Measurements from ENCODE around the gene DNAJC18. TPM values are rescaled to one million over a fixed set of nuclear protein-coding genes. Genes with fewer than 3 reads are reported as not detected.

DNAJC18 gene
- total and polyA plus RNA-seq, 8 donors = 1.1 to 5.8 (median 1.9) TPM

- Histone ChIP-seq H3K36me3 (no peaks in the 10 kb centered on the region), H3K9me3 (no peaks in the 10 kb centered on the region), H3K4me3 (no peak overlapping the region), H3K27ac (no peak overlapping the region), H3K27me3 (no peaks in the 10 kb centered on the region), H3K4me1 (peaks cover 0 to 7% (median 0%) of the 10 kb centered on the region in 3 donors)
- DNase-seq (peak in 1 of 6 donors; percentile 42), ATAC-seq (no peak), FAIRE-seq (no peak)
- TF ChIP-seq CTCF (IDR thresholded peaks at IDR 0.05) = no peak
- intact Hi-C loops (cut with DNase I) = no loop called here
- WGBS, 2 donors = 78 to 84% methylated on average over 13 of the region's 13 CpGs
These were observed 60.4 kb downstream of the DNAJC18 start for GRCh38 chr5:139378941-139379361.

GRCh38 chr5:139378101-139378825, 61.1 kb downstream of the DNAJC18 start:
- 79 to 80% methylated on average over 46 to 47 of the region's 47 CpGs for WGBS, 2 donors
- ATAC-seq (no peak), FAIRE-seq (no peak), DNase-seq (peak in 1 of 6 donors; percentile 41)
- Histone ChIP-seq H3K27me3 (no peaks in the 10 kb centered on the region), H3K27ac (no peak overlapping the region), H3K36me3 (no peaks in the 10 kb centered on the region), H3K4me1 (peaks cover 0 to under 1% (median 0%) of the 10 kb centered on the region in 3 donors), H3K4me3 (no peak overlapping the region), H3K9me3 (no peaks in the 10 kb centered on the region)
- intact Hi-C loops (cut with DNase I) = no loop called here
- no peak for TF ChIP-seq CTCF (IDR thresholded peaks at IDR 0.05)

GRCh38 chr5:139377226-139377625, 62.1 kb downstream of the DNAJC18 start:
- DNase-seq (no peak), ATAC-seq (no peak), FAIRE-seq (no peak)
- 86 to 88% methylated on average over 3 of the region's 3 CpGs for WGBS, 2 donors
- intact Hi-C loops (cut with DNase I) = no loop called here
- H3K4me1 ChIP-seq = no peaks in the 10 kb centered on the region
- H3K36me3 ChIP-seq = no peaks in the 10 kb centered on the region
- no peaks in the 10 kb centered on the region for H3K27me3 ChIP-seq
- no peaks in the 10 kb centered on the region for H3K9me3 ChIP-seq
- no peak overlapping the region for H3K4me3 ChIP-seq
- H3K27ac ChIP-seq = no peak overlapping the region
- no peak for TF ChIP-seq CTCF (IDR thresholded peaks at IDR 0.05)

GRCh38 chr5:139376364-139376763, 63.0 kb downstream of the DNAJC18 start:
- FAIRE-seq (no peak), ATAC-seq (no peak), DNase-seq (no peak)
- peaks cover 0 to 6% (median 0%) of the 10 kb centered on the region in 3 donors for H3K36me3 ChIP-seq
- H3K27ac ChIP-seq = no peak overlapping the region
- no peak for TF ChIP-seq CTCF (IDR thresholded peaks at IDR 0.05)
- intact Hi-C loops (cut with DNase I) = no loop called here
- WGBS, 2 donors = 91 to 92% methylated on average over 7 of the region's 7 CpGs
- H3K4me1 ChIP-seq = no peaks in the 10 kb centered on the region
- no peaks in the 10 kb centered on the region for H3K9me3 ChIP-seq
- H3K27me3 ChIP-seq = no peaks in the 10 kb centered on the region
- H3K4me3 ChIP-seq = no peak overlapping the region

GRCh38 chr5:139374909-139375308, 64.4 kb downstream of the DNAJC18 start:
- Histone ChIP-seq H3K27ac (no peak overlapping the region), H3K9me3 (no peaks in the 10 kb centered on the region), H3K4me1 (no peaks in the 10 kb centered on the region), H3K36me3 (peaks cover 0 to 6% (median 0%) of the 10 kb centered on the region in 3 donors), H3K4me3 (no peak overlapping the region), H3K27me3 (no peaks in the 10 kb centered on the region)
- intact Hi-C loops (cut with DNase I) = no loop called here
- peak in 1 of 6 donors; percentile 4 for DNase-seq
- ATAC-seq = no peak
- FAIRE-seq = no peak
- no peak for TF ChIP-seq CTCF (IDR thresholded peaks at IDR 0.05)
- 93 to 100% methylated on average over 2 of the region's 2 CpGs for WGBS, 2 donors
